ENCODE measurements around the gene DAW1. TPM values are rescaled to one million over a fixed set of nuclear protein-coding genes. Genes with fewer than 3 reads are reported as not detected.

Gene DAW1
- total RNA-seq, 1 donor = under 0.01 TPM

- peaks cover 31% of the 10 kb centered on the region for H3K4me1 ChIP-seq (ENCODE audit: insufficient read depth, low read length)
- DNase-seq (ENCODE audit: insufficient read length, low spot score, missing footprints) = no peak
- TF ChIP-seq CTCF (IDR thresholded peaks at IDR 0.05; ENCODE audit: extremely low read depth, low read depth, low read length) = no peak
These were observed 1.2 kb downstream of the DAW1 start for GRCh38 chr2:227872676-227873075.

GRCh38 chr2:227876300-227876801 lies 4.9 kb downstream of the DAW1 start:
- Histone ChIP-seq H3K79me2 (ENCODE audit: insufficient read depth, low read length) (no peaks in the 10 kb centered on the region), H3K4me2 (ENCODE audit: insufficient read depth, low read length) (peak overlapping the region; percentile 37), H3K4me3 (ENCODE audit: insufficient read depth, low read length) (no peak overlapping the region), H3K27me3 (ENCODE audit: insufficient read depth, low read length) (no peaks in the 10 kb centered on the region), H3K9me3 (ENCODE audit: low read depth, low read length) (no peaks in the 10 kb centered on the region), H2AFZ (ENCODE audit: low read length) (no peak overlapping the region), H4K20me1 (ENCODE audit: insufficient read depth, low read length) (no peaks in the 10 kb centered on the region), H3K36me3 (ENCODE audit: insufficient read depth, low read length) (no peaks in the 10 kb centered on the region), H3K27ac (ENCODE audit: low read depth, low read length) (peak overlapping the region; percentile 61), H3K4me1 (ENCODE audit: insufficient read depth, low read length) (peaks cover 35% of the 10 kb centered on the region)
- no peak for TF ChIP-seq CTCF (IDR thresholded peaks at IDR 0.05; ENCODE audit: extremely low read depth, low read depth, low read length)
- no peak for DNase-seq (ENCODE audit: insufficient read length, low spot score, missing footprints)

More at GRCh38 chr2:227872676-227873075, 1.2 kb downstream of the DAW1 start:
- no peak overlapping the region for H2AFZ ChIP-seq (ENCODE audit: low read length)
- no peak overlapping the region for H3K4me3 ChIP-seq (ENCODE audit: insufficient read depth, low read length)
- no peaks in the 10 kb centered on the region for H3K36me3 ChIP-seq (ENCODE audit: insufficient read depth, low read length)
- H4K20me1 ChIP-seq (ENCODE audit: insufficient read depth, low read length) = no peaks in the 10 kb centered on the region
- H3K79me2 ChIP-seq (ENCODE audit: insufficient read depth, low read length) = no peaks in the 10 kb centered on the region
- no peaks in the 10 kb centered on the region for H3K9me3 ChIP-seq (ENCODE audit: low read depth, low read length)
- H3K27ac ChIP-seq (ENCODE audit: low read depth, low read length) = no peak overlapping the region
- no peaks in the 10 kb centered on the region for H3K27me3 ChIP-seq (ENCODE audit: insufficient read depth, low read length)
- no peak overlapping the region for H3K4me2 ChIP-seq (ENCODE audit: insufficient read depth, low read length)

- Histone ChIP-seq H3K4me2 (ENCODE audit: insufficient read depth, low read length) (peak overlapping the region; percentile 26), H4K20me1 (ENCODE audit: insufficient read depth, low read length) (no peaks in the 10 kb centered on the region), H3K27me3 (ENCODE audit: insufficient read depth, low read length) (no peaks in the 10 kb centered on the region), H3K79me2 (ENCODE audit: insufficient read depth, low read length) (no peaks in the 10 kb centered on the region), H3K9me3 (ENCODE audit: low read depth, low read length) (no peaks in the 10 kb centered on the region), H3K36me3 (ENCODE audit: insufficient read depth, low read length) (no peaks in the 10 kb centered on the region), H3K4me3 (ENCODE audit: insufficient read depth, low read length) (no peak overlapping the region), H3K27ac (ENCODE audit: low read depth, low read length) (peak overlapping the region; percentile 61), H3K4me1 (ENCODE audit: insufficient read depth, low read length) (peaks cover 36% of the 10 kb centered on the region), H2AFZ (ENCODE audit: low read length) (no peak overlapping the region)
- DNase-seq (ENCODE audit: insufficient read length, low spot score, missing footprints) = no peak
- TF ChIP-seq CTCF (IDR thresholded peaks at IDR 0.05; ENCODE audit: extremely low read depth, low read depth, low read length) = no peak
These were observed 6.2 kb downstream of the DAW1 start for GRCh38 chr2:227877421-227878310.

GRCh38 chr2:227880460-227880859 lies 9.0 kb downstream of the DAW1 start:
- Histone ChIP-seq H3K27ac (ENCODE audit: low read depth, low read length) (peak overlapping the region; percentile 6), H3K4me2 (ENCODE audit: insufficient read depth, low read length) (no peak overlapping the region), H3K9me3 (ENCODE audit: low read depth, low read length) (no peaks in the 10 kb centered on the region), H3K79me2 (ENCODE audit: insufficient read depth, low read length) (no peaks in the 10 kb centered on the region), H3K27me3 (ENCODE audit: insufficient read depth, low read length) (no peaks in the 10 kb centered on the region), H4K20me1 (ENCODE audit: insufficient read depth, low read length) (no peaks in the 10 kb centered on the region), H2AFZ (ENCODE audit: low read length) (no peak overlapping the region), H3K4me3 (ENCODE audit: insufficient read depth, low read length) (no peak overlapping the region), H3K4me1 (ENCODE audit: insufficient read depth, low read length) (peaks cover 34% of the 10 kb centered on the region), H3K36me3 (ENCODE audit: insufficient read depth, low read length) (no peaks in the 10 kb centered on the region)
- no peak for DNase-seq (ENCODE audit: insufficient read length, low spot score, missing footprints)
- TF ChIP-seq CTCF (IDR thresholded peaks at IDR 0.05; ENCODE audit: extremely low read depth, low read depth, low read length) = no peak

Measured in osteoblast (primary cell).